Measurements from ENCODE around the gene CASP6.

DNA sequence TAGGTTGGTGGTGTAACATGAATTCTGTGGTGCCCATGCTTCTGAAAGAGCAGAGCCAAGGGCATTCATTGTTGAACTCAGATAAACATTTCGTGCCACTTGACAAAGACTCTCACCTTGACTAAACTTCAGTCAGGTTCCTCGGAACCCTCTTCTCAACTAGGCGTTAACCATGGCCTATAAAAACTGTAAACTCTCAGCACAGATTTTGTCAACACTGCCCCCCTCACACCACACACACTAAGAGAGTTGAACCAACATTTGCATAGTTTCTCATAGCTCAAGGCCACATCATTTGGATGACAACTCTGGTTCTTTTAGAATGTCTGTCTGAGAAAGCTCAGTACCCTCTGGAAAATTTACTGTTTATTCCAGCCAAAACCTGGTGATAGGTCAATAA is 28.1 kb downstream of the CASP6 start:
- TF ChIP-seq CTCF (IDR thresholded peaks at IDR 0.05) = no peak
- no peak for TF ChIP-seq POLR2AphosphoS5 (IDR thresholded peaks at IDR 0.05)
